NCI-H146 treated with DMSO at 0.1 percent for 48 hours (cell line): ENCODE results near the gene ANTXR1.

Source experiments
- DNase-seq: peaks from one replicate; lab custom pipeline; 2025; ENCODE audit not compliant: unreplicated experiment; lab: John Stamatoyannopoulos, UW

The ANTXR1 gene

GRCh38 chr2:69131983-69132675, 119.2 kb downstream of the ANTXR1 start:
- DNase-seq: no peak

GRCh38 chr2:69132960-69133590, 120.1 kb downstream of the ANTXR1 start:
- no peak for DNase-seq

- no peak for DNase-seq
These were observed 120.9 kb downstream of the ANTXR1 start for GRCh38 chr2:69133898-69134297.

GRCh38 chr2:69134306-69134945, 121.4 kb downstream of the ANTXR1 start:
- no peak for DNase-seq

GRCh38 chr2:69138247-69138772, 125.3 kb downstream of the ANTXR1 start:
- no peak for DNase-seq

GRCh38 chr2:69138793-69139459, 125.9 kb downstream of the ANTXR1 start:
- DNase-seq: no peak

GRCh38 chr2:69139778-69140670, 127.0 kb downstream of the ANTXR1 start:
- no peak for DNase-seq

- DNase-seq: no peak
These were observed 128.1 kb downstream of the ANTXR1 start for GRCh38 chr2:69141061-69141460.

GRCh38 chr2:69143748-69144360, 130.9 kb downstream of the ANTXR1 start:
- DNase-seq: no peak

- DNase-seq: no peak
These were observed 132.2 kb downstream of the ANTXR1 start for GRCh38 chr2:69145204-69145603.

GRCh38 chr2:69147841-69148533, 135.0 kb downstream of the ANTXR1 start:
- no peak for DNase-seq

- DNase-seq: no peak
These were observed 136.7 kb downstream of the ANTXR1 start for GRCh38 chr2:69149631-69150215.

GRCh38 chr2:69151931-69152330, 139.0 kb downstream of the ANTXR1 start:
- DNase-seq: no peak

GRCh38 chr2:69152847-69153583, 140.0 kb downstream of the ANTXR1 start:
- no peak for DNase-seq

GRCh38 chr2:69154106-69154505, 141.1 kb downstream of the ANTXR1 start:
- DNase-seq: no peak

GRCh38 chr2:69156624-69157023, 143.6 kb downstream of the ANTXR1 start:
- no peak for DNase-seq

GRCh38 chr2:69157441-69157840, 144.5 kb downstream of the ANTXR1 start:
- DNase-seq: no peak

GRCh38 chr2:69159986-69160385, 147.0 kb downstream of the ANTXR1 start:
- no peak for DNase-seq
